HG03095 (cell line): ENCODE data around the gene LIAS.

ENCODE experiments used
- ATAC-seq: cut with Tn5 transposase; IDR thresholded peaks from one replicate; pipeline ENCODE4 v1.9.1; 2021; ENCODE audit warnings: moderate library complexity; ENCODE audit not compliant: unreplicated experiment

LIAS gene

DNA sequence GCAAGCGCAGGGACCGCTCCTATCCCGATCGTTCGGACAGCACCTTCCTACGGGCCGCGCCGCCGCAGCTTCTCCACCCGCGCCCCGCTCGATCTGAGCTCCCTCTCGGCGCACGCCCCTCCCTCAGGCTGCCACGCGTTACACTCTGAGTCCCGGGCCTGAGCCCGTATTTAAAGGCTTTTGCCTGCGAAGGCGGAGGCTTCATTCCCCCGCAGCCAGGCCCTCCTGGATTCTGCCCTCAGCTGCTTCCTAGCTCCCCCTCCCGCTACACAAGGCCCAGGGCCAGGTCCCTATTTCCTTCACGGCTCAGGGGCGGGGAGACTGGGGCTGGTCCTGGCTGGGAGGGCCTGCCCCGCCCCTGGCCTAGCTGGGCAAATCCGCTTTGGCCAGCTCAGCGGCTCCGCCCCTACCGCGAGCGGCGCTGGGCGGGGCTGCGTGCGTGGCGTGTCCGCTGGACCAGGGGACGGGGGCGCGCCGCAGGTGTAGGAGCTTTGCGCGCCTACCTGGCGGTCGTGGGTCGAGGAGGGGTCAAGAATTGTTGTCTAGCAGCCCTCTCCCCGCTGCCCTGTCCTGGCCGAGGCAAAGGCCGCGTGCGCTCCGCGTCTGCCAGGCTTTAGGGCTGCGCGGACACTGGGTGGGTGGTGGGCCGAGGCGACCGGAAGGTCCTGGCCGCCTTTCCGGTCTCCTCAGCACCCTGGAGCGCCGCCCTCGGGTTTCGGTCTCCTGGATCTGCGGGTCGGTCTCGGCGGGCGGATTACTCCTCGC is 68.6 kb downstream of the LIAS start, which contains the start of gene UGDH:
UGDH (minus strand) TSS at position 144 of the 765 bp plus-strand sequence. CDS start 5,927 bp downstream, outside the sequence.
- peak; percentile 96 for ATAC-seq

DNA sequence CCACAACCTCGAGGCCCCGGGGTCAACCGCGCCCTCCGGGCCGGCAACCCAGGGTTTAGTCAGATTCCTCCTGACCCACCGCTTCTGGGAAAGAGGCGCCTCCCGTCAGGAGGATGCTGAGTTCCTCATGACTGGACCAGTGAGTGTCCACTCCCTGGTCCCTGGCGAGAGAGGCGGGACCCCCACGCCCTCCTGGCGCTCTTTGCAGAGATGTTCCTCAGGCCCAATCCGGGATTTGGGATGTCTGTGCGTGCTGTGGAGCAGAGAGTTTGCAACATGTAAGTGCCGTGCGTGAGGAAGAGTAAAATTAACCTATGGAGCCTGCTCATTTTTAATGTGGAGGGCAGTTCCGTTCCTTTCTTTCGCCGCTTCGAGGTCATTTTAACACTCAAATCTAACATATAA is 69.2 kb downstream of the LIAS start:
- ATAC-seq, result no peak
